HT-29 (cell line): Measurements from ENCODE around the gene ZNF419. TPM values are rescaled to one million over a fixed set of nuclear protein-coding genes. Genes with fewer than 3 reads are reported as not detected.
"Not testable (repeated sequence)": the region's sequence is repeated elsewhere in the genome, so short reads cannot be mapped to it uniquely, and the experiment has no call there.

Experiments used
- DNase-seq: peaks from one replicate; pipeline ENCODE4 v3.0.0-alpha.2; 2015; ENCODE audit warnings: low spot score
- total RNA-seq: library from RNA; depleted of rRNA; stranded (reverse); fragments of >200 nt; shearing (Covaris generic); gene quantifications from 2 replicates; pipeline ENCODE4 v1.2.3, GENCODE V29; 2014; rRNA removed

ZNF419 gene
- total RNA-seq: 8.1 and 19.3 TPM in 2 replicates

DNA sequence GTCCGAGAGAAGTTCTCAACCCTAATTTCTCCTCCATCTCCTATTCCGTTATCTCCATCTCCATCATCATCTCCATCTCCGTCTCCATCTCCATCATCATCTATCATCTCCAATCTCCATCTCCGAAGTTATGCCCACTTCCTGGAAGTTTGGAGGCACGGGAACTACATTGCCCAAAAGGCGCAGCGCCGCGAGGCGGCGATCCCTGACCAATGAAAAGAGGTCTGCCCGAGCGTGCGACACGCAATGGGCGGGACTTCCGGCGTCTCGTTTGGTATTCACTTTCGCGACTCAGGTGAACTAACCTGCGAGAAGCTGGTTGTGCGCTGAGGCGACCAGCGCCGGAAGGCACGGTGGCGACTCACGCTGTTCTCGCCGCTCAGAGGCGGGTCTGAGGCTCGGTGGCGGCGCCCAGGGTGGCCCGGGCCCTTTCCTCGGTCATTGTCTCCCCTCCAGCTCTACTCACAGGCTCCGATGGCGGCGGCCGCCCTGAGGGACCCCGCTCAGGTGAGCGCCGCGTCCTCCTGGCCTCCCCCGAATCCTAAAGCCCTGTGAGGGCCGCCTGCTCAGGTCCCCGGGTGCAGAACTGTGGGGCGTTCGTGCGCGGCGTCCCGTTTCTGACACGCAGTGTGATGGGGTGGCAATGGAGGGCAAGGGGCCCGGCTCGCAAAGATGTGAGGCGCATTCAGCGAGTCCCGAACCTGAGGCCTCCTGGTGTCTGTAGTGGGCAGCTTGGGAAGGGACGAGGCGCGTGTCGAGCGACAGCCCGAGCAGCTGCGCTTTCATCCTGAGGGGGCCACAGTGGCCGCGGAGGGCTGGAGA lies at the start of gene ZNF419:
TSS of gene ZNF419 (plus strand) at position 274 of the 822 bp plus-strand sequence. CDS start at position 475, 201 bp downstream.
- DNase-seq: peak; percentile 99

DNA sequence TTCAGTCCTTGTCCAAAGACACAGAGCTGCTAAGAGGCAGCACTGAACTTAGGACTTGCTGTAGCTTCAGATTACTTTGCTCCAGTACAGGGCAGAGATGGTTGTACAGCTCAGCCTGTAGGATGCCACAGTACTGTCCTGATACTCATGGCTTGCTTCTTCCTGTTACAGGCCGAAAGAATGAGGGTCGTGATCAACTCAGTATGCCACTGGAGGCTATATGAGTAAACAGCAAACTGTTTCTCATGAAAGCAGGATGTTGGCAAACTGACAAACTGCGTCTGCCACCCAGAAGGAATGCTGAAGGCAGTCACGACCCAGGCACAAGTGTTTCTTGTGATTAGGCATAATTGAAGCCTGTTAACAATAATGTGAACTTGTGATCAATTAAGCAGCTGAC lies 49.6 kb upstream of the ZNF419 start:
- no peak for DNase-seq

DNA sequence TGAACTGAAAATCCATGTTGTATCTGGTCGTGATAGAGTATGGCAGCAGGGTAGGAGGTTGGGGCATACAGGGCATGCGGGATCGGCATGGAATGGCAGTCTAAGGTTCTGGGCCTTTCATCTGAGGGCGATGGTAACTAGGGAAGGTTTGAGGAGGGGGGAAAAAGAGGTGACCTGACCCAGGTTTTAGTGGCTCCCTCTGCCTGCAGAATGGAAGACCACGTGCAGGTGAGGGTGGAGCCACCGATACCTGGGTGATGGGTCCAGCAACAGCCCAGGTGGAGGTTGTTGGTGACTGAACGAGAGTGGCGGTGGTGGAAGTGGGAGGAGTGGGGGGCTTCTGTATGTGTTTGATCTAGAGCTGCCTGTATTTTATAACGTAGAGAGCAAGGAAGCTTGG lies 48.6 kb upstream of the ZNF419 start:
- no peak for DNase-seq

DNA sequence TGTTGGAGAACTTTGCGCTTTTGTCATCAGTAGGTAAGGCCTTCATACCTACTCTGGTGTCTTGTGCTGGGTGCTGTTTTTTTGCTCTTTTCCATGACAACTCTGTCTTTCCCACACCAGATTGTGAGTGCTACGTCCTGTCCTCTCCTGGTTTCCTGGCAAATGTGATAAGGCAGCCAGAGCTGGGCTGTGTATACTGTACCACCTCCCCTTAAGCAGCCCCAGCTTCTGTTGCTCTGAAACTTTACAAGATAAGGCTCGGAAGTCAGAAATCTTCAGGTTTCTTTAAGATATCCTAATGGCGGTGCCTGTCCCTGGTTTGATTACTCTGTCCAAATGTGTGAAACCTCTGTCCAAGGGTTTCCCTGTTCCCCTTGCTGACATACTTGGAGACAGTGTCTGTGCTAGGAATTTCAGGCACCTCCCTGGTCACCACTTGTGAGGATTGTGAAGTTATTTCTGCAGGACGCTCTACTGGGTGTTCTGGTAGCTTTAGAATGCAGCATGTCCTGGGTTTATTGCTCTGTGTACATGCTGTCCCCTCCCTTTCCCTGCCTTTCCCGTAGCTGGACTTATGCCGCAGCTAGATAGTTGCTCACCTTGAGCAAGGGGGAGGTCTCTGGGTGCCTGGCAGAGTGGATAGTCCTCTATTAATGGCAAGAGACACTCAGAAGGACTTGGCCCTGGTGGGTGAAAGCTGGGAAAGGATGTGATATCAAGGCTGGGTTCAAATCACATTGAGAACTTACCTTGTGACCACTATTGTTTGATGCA lies 45.4 kb upstream of the ZNF419 start:
- DNase-seq: no peak

DNA sequence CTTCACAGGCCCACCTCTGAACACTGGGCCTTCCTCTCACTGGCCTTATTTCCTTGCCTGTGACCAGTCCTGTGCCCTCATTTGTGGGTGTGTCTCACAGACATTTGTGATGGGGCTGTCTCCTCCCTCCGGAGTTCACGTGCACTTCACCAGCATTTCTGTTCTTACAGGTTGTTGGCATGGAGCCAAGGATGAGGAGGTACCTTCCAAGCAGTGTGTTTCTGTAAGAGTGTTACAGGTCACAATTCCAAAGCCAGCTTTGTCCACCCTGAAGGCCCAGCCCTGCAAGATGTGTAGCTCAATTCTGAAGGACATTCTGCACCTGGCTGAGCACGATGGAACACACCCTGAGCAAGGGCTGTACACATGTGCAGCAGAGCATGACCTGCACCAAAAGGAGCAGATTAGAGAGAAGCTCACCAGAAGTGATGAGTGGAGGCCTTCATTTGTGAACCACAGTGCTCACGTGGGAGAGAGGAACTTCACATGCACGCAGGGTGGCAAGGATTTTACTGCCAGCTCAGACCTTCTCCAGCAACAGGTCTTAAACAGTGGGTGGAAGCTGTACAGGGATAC lies 44.3 kb upstream of the ZNF419 start:
- no peak for DNase-seq

DNA sequence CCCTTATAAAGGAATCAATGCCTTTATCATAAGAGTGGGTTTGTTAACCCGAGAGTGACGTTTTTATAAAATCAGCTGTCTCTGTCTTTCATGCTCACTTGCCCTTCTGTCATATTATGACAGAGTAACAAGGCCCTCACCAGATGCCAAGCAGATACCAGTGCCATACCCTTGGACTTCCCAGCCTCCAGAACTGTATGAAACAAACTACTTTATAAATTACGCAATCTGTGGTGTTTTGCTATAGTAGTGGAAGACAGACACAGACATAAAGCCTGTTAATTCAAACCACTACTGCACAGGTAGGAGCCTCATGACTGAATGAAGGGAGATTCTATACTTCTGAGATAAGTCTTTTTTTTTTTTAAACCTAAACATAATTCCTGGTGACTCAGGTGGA lies 35.2 kb upstream of the ZNF419 start:
- no peak for DNase-seq

DNA sequence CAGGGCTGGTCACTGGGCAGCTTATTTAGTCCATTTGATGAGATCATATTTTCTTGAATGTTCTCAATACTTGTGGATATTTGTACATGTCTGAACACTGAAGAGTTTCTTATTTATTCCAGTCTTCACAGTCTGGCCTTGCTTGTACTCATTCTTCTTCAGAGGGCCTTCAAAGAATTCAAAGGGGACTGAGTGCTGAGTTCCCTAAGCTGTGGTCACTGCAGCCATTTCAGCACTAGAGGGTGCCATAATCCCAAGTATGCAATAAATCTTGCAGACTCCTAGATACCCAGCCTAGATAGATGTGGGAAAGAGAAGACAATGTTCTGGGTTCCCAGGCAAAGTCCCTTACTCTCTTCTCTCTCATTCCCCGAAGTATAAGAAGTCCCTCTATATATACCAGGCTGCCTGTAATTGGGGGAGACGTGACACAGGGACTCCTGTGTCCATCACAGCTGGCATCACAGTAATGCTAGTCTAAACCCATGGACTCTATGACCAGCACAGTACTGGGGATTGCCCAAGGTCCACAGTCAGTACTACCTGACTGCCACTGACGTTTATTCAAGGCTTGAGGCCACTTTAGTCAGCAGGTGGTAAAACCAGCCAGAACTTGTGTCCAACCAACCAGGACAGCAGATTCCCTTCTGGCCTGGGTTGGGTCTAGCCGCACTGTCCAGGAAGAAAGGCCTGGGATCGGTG lies 21.7 kb upstream of the ZNF419 start:
- peak; percentile 90 for DNase-seq

DNA sequence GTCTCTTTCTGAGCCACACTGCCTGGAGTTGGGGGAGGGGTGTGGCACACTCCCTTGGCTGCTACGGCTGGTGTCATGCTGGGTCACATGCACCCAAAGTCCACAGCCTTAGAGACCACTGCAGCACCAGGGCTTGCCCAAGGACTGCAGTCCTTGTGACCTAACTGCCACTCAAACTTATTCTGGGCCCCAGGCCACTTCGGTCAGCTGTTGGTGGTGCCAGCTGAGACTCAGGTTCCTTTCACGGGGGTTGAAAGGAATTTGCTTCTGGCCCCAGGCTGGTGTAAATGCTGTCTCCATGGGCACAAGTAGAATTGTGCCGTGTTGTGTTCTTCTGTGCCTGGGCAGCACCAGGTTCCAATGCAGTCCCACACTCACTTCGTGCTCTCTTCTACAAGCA lies 21.1 kb upstream of the ZNF419 start:
- no peak for DNase-seq

DNA sequence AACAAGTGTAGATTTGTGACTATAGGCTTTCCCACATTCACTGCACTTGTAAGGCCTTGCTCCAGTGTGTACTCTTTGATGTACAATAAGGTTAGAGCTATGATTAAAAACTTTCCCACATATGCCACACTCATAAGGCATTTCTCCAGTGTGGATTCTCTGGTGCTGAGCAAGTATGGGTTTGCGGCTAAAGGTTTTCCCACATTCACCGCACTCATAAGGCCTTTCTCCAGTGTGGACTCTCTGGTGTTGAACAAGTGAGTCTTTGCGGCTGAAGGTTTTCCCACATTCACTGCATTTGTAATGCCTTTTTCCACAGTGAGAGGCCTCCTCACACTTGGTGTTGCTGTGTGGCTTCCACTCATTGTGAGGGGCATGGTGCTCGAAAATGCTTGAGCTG lies 13.9 kb upstream of the ZNF419 start:
- DNase-seq: no peak

DNA sequence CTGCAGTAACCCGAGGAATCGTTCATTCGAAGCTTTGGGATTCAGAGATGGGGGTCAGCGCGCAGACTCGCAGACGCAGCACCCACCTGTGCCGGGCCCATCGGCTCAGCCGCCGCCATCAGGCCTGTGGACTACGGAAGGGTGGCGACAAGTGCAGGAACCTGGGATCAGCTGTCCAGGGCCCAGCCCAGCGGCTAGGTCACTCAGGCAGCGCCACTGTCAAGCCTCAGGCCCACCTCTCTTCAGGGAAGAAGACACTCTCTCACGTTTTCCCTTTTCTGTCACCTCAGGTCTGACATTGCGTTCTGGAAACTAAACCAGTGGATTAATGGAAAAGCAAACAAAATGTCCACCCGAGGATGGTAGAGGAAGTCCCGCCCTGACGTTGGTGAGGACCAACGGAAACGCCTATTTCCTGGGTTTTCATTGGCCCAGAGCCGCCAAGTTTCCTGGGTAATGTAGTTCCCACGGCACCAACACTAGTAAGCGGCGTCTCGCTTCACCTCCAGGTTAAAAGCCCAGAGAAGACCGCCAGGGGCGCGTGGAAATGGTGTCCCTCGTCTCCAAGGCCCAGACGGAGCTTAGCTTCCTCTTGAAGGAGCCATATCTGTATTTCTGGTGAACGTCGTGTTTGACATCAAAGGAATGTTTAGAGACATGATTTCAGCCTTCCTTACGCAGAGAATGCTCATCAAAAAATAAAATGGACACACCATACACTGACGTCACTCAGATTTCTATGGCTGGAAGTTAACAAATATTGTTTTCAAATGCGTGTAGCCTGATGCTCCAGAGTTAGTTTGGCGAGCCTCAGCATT lies 10.2 kb upstream of the ZNF419 start, which contains the start of gene ZNF772:
TSS of gene ZNF772 (minus strand) at position 376 of the 818 bp plus-strand sequence. CDS start at position 119, 257 bp downstream.
- peak; percentile 87 for DNase-seq

DNA sequence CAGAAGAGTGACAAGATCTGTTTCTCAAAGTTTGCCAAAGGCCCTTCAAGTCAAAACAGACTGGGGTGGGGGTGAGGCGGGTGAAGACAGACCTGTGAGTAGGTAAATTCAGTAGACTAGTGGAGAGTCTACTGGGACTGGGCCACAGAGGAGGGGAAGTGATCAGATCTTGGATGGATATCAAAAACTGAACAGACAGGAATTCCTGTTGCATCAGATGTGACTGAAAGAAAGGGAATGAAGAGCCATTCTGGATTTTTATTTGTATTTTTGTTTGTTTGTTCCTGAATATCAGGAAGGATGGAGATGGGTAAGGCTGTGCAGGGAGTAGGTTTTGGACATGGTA lies 722 bp downstream of the ZNF419 start:
- DNase-seq: not testable (repeated sequence)

DNA sequence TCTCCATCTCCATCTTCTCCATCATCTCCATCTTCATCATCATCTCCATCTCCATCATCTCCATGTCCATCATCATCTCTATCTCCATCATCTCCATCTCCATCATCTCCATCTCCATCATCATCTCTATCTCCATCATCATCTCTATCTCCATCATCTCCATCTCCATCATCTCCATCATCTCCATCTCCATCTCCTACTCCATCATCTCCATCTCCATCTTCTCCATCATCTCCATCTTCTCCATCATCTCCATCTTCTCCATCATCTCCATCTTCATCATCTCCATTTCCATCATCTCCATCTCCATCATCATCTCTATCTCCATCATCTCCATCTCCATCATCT lies 11.8 kb downstream of the ZNF419 start:
- not testable (repeated sequence) for DNase-seq

DNA sequence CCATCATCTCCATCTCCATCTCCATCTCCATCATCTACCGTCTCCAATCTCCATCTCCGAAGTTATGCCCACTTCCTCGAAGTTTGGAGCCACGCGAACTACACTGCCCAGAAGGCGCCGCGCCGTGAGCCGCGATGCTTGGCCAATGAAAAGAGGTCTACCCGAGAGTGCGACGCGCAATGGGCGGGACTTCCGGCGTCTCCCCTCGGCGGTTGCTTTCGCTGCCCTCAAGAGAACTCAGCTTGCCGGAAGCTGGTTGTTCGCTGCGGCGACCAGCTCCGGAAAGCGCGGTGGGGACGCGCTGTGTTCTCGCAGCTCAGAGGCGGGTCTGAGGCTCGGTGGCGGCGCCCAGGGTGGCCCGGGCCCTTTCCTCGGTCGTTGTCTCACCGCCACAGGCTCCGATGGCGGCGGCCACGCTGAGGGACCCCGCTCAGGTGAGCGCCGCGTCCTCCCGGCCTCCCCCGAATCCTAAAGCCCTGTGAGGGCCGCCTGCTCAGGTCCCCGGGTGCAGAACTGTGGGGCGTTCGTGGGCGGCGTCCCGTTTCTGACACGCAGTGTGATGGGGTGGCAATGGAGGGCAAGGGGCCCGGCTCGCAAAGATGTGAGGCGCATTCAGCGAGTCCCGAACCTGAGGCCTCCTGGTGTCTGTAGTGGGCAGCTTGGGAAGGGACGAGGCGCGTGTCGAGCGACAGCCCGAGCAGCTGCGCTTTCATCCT lies 12.3 kb downstream of the ZNF419 start, which contains the start of gene ZNF773:
TSS of gene ZNF773 (plus strand) at position 259 of the 716 bp plus-strand sequence. CDS start at position 402, 143 bp downstream.
- peak; percentile 98 for DNase-seq

DNA sequence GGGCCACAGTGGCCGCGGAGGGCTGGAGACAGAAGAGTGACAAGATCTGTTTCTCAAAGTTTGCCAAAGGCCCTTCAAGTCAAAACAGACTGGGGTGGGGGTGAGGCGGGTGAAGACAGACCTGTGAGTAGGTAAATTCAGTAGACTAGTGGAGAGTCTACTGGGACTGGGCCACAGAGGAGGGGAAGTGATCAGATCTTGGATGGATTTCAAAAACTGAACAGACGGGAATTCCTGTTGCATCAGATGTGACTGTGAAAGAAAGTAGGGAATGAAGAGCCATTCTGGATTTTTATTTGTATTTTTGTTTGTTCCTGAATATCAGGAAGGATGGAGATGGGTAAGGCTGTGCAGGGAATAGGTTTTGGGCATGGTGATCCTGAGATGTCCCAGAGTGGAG lies 12.8 kb downstream of the ZNF419 start:
- DNase-seq: not testable (repeated sequence)

DNA sequence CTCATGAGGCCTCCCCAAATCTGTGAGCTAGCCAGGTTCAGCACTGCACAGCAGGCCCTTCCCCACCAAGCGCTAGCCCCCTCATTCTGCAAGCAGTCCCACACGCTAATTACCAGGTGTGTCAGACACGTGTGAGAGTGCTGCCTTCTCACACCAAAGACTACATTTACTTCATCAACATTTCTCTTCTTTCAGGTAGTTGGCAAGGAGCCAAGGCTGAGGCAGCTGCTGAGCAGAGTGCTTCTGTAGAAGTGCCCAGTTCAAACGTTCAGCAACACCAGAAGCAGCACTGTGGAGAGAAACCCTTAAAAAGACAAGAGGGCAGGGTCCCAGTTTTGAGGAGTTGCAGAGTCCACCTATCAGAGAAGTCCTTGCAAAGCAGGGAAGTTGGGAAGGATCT lies 18.6 kb downstream of the ZNF419 start:
- no peak for DNase-seq

DNA sequence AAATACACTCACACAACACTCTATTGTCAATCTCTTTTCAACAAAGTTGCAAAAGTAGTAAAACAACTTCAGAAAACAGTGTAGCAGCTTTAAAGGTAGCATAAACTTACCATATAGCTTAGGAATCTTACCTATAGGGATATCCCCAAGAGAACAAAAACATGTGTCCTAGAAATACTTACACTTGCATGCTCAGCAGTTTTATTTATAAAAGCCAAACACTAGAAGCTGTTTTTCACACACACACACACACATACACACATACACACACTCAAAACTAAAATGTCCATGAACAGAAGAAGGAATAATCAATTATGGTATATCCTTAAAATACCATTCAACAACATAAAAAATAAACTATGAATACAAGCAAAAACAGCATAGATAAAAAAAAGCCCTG lies 23.9 kb downstream of the ZNF419 start:
- DNase-seq: no peak

DNA sequence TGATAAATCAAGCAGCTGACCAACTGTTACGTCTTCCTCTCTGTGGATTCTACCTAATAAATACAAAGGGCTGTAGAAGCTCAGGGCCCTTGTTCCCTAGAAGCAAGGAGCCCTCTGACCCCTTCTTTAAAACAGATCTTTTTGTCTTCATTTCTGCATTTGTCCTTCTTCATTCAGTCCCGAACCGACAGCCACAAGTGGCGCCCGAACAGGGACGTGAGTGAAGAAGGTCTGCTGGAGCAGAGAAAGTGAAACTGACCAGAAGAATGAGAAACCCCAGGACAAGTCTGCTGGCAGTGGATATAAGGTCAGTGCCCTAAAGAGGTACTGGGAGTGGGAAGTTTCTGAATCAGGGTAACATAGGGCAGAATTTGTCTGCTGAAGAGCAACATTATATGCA lies 25.3 kb downstream of the ZNF419 start:
- no peak for DNase-seq

DNA sequence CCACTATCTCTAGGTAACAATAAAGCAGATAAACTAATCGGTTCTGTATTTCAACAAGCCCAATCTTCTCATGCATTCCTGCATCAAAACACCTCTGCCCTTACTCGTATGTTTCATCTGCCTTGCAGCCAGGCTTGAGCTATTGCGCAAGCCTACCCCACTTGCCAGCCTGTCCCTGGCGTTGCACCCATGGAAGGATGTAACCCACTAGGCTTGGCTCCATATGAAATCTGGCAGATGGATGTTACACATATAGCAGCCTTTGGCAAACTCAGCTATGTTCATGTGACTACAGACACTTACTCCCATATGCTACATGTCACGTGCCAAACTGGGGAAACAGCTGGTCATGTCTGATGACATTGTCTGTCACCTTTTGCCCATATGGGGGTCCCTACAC lies 27.7 kb downstream of the ZNF419 start:
- DNase-seq: no peak

DNA sequence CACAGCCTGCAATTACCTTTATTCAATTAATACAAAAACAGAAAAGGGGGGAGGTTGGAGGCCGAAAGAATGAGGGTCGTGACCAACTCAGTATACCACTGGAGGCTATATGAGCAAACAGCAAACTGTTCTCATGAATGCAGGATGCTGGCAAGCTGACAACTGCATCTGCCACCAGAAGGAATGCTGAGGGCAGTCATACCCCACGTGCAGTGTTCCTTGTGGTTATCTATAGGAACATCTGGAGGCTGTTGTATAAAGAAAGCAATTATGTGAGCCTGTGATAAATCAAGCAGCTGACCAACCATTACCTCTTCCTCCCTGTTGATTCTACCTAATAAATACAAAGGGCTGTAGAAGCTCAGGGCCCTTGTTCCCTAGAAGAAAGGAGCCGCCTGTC lies 30.5 kb downstream of the ZNF419 start:
- DNase-seq: not testable (repeated sequence)
